ENCODE measurements around the gene IGFBP6. TPM values are rescaled to one million over a fixed set of nuclear protein-coding genes. Genes with fewer than 3 reads are reported as not detected.
A peak's percentile ranks its signal among the peaks of the same experiment; 100 is the strongest.

Gene IGFBP6
- total RNA-seq, 2 experiments from 2014 or later: 1.3 to 2.4 TPM

GRCh38 chr12:53074283-53074998 is 23.0 kb upstream of the IGFBP6 start:
- H3K27me3 Mint-ChIP-seq: no peaks in the 10 kb centered on the region
- ChIA-PET POLR2A (no interaction called here), CTCF (interaction anchor here (14.8 to 15.8 kb wide), 2 partner anchors 9 to 26 kb away, joined by 155 to 277 read pairs; partner anchors contain the start of genes IGFBP6 and SOAT2)
- ATAC-seq (no peak), DNase-seq (no peak)
- no peak overlapping the region for H3K27ac Mint-ChIP-seq
- intact Hi-C loops (cut with DNase I, micrococcal nuclease): no loop called here
- H3K36me3 Mint-ChIP-seq (ENCODE audit: low read depth): peaks cover 27% of the 10 kb centered on the region
- no peaks in the 10 kb centered on the region for H3K9me3 Mint-ChIP-seq (ENCODE audit: low read depth)
- peaks cover 16% of the 10 kb centered on the region for H3K4me1 Mint-ChIP-seq
- H3K4me3 Mint-ChIP-seq: no peak overlapping the region

- Mint-ChIP-seq H3K9me3 (ENCODE audit: low read depth) (no peaks in the 10 kb centered on the region), H3K4me3 (no peak overlapping the region), H3K36me3 (ENCODE audit: low read depth) (peaks cover 23% of the 10 kb centered on the region), H3K27me3 (no peaks in the 10 kb centered on the region), H3K27ac (no peak overlapping the region), H3K4me1 (peaks cover 20% of the 10 kb centered on the region)
- ChIA-PET POLR2A (no interaction called here), CTCF (interaction anchor here (0.9 to 14.8 kb wide), 3 partner anchors 10 to 28 kb away, joined by 4 to 155 read pairs (median 46); partner anchors contain the start of gene IGFBP6)
- DNase-seq (no peak), ATAC-seq (no peak)
- intact Hi-C loops (cut with DNase I, micrococcal nuclease): no loop called here
These were observed 22.5 kb upstream of the IGFBP6 start for GRCh38 chr12:53074999-53075370.

GRCh38 chr12:53076461-53076860 is 21.0 kb upstream of the IGFBP6 start:
- ATAC-seq (no peak), DNase-seq (no peak)
- H3K27me3 Mint-ChIP-seq: no peaks in the 10 kb centered on the region
- H3K36me3 Mint-ChIP-seq (ENCODE audit: low read depth): peaks cover 23% of the 10 kb centered on the region
- POLR2A ChIA-PET: no interaction called here
- no peaks in the 10 kb centered on the region for H3K9me3 Mint-ChIP-seq (ENCODE audit: low read depth)
- CTCF ChIA-PET: interaction anchor here (0.7 to 14.8 kb wide), 6 partner anchors 9 to 245 kb away, joined by 3 to 155 read pairs (median 19); partner anchors contain the start of genes AAAS, IGFBP6 and SOAT2
- H3K4me3 Mint-ChIP-seq: no peak overlapping the region
- H3K4me1 Mint-ChIP-seq: peaks cover 27% of the 10 kb centered on the region
- no peak overlapping the region for H3K27ac Mint-ChIP-seq
- intact Hi-C loops (cut with DNase I, micrococcal nuclease): no loop called here

GRCh38 chr12:53077030-53077429 is 20.4 kb upstream of the IGFBP6 start:
- CTCF ChIA-PET: interaction anchor here (0.8 to 14.8 kb wide), 5 partner anchors 12 to 244 kb away, joined by 4 to 155 read pairs (median 33); partner anchors contain the start of genes AAAS, IGFBP6 and SOAT2
- Mint-ChIP-seq H3K4me1 (peaks cover 27% of the 10 kb centered on the region), H3K36me3 (ENCODE audit: low read depth) (peaks cover 23% of the 10 kb centered on the region), H3K9me3 (ENCODE audit: low read depth) (no peaks in the 10 kb centered on the region), H3K27me3 (no peaks in the 10 kb centered on the region), H3K27ac (no peak overlapping the region), H3K4me3 (peak overlapping the region; percentile 80)
- intact Hi-C loops (cut with DNase I, micrococcal nuclease): no loop called here
- DNase-seq (no peak), ATAC-seq (no peak)
- POLR2A ChIA-PET: interaction anchor here (0.6 kb wide), 2 partner anchors 245 to 1054 kb away, joined by 3 to 7 read pairs; no protein-coding TSS in a partner anchor

- DNase-seq: peak; percentile 71
- intact Hi-C loops (cut with DNase I, micrococcal nuclease): loop anchor here (1.0 to 2.0 kb wide), 9 partner anchors 20 to 243 kb away; partner anchors contain the start of genes CSAD (in 2 of the 2), EIF4B (in 2 of the 2), ZNF740 (in 2 of the 2) and AAAS (in 1 of the 2)
- peak; percentile 20 for ATAC-seq
- ChIA-PET POLR2A (interaction anchor here (0.6 to 3.5 kb wide), 8 partner anchors 12 to 422 kb away, joined by 3 to 13 read pairs (median 6); partner anchors contain the start of genes EIF4B, IGFBP6, PFDN5 and SOAT2), CTCF (interaction anchor here (0.6 to 14.8 kb wide), 15 partner anchors 14 to 431 kb away, joined by 3 to 155 read pairs (median 4); partner anchors contain the start of genes EIF4B, ESPL1, IGFBP6 and SOAT2)
- Mint-ChIP-seq H3K4me1 (peaks cover 35% of the 10 kb centered on the region), H3K27me3 (no peaks in the 10 kb centered on the region), H3K27ac (peak overlapping the region; percentile 74), H3K9me3 (ENCODE audit: low read depth) (no peaks in the 10 kb centered on the region), H3K4me3 (peak overlapping the region; percentile 80), H3K36me3 (ENCODE audit: low read depth) (peaks cover 19% of the 10 kb centered on the region)
These were observed 18.8 kb upstream of the IGFBP6 start for GRCh38 chr12:53078425-53079225.

GRCh38 chr12:53079226-53080117 is 18.0 kb upstream of the IGFBP6 start, which contains the start of gene SPRYD3:
TSS of gene SPRYD3 (minus strand) at chr12:53079390. CDS start at chr12:53079333, 57 bp downstream.
- peak within 1 kb of the TSS; percentile 80 for H3K4me3 Mint-ChIP-seq
- ChIA-PET POLR2A (interaction anchor here (0.5 to 3.5 kb wide), 11 partner anchors 13 to 421 kb away, joined by 3 to 13 read pairs (median 5); partner anchors contain the start of genes EIF4B, IGFBP6, PFDN5 and SOAT2), CTCF (interaction anchor here (0.6 to 14.8 kb wide), 17 partner anchors 14 to 430 kb away, joined by 3 to 155 read pairs (median 4); partner anchors contain the start of genes EIF4B, ESPL1, IGFBP6 and SOAT2)
- H3K27ac Mint-ChIP-seq: peak within 1 kb of the TSS; percentile 74
- H3K36me3 Mint-ChIP-seq (ENCODE audit: low read depth): peaks cover 12% of the 10 kb centered on the region
- H3K27me3 Mint-ChIP-seq: no peaks in the 10 kb centered on the region
- peak; percentile 98 for ATAC-seq
- intact Hi-C loops (cut with DNase I, micrococcal nuclease): loop anchor here (1.0 to 2.0 kb wide), 9 partner anchors 19 to 242 kb away; partner anchors contain the start of genes CSAD (in 2 of the 2), EIF4B (in 2 of the 2), ZNF740 (in 2 of the 2) and AAAS (in 1 of the 2)
- H3K4me1 Mint-ChIP-seq: peaks cover 33% of the 10 kb centered on the region
- DNase-seq: peak; percentile 98
- no peaks in the 10 kb centered on the region for H3K9me3 Mint-ChIP-seq (ENCODE audit: low read depth)

GRCh38 chr12:53082637-53083175 is 14.8 kb upstream of the IGFBP6 start:
- POLR2A ChIA-PET: no interaction called here
- CTCF ChIA-PET: interaction anchor here (0.8 to 14.8 kb wide), 2 partner anchors 15 to 18 kb away, joined by 3 to 155 read pairs; partner anchors contain the start of gene IGFBP6
- Mint-ChIP-seq H3K4me1 (peaks cover 23% of the 10 kb centered on the region), H3K27me3 (no peaks in the 10 kb centered on the region), H3K9me3 (ENCODE audit: low read depth) (no peaks in the 10 kb centered on the region), H3K27ac (no peak overlapping the region), H3K36me3 (ENCODE audit: low read depth) (no peaks in the 10 kb centered on the region), H3K4me3 (no peak overlapping the region)
- intact Hi-C loops (cut with DNase I, micrococcal nuclease): no loop called here
- ATAC-seq (peak; percentile 10), DNase-seq (no peak)

- no peaks in the 10 kb centered on the region for H3K36me3 Mint-ChIP-seq (ENCODE audit: low read depth)
- H3K4me1 Mint-ChIP-seq: peaks cover 8% of the 10 kb centered on the region
- DNase-seq (no peak), ATAC-seq (no peak)
- POLR2A ChIA-PET: no interaction called here
- no peak overlapping the region for H3K4me3 Mint-ChIP-seq
- CTCF ChIA-PET: interaction anchor here (0.6 to 14.8 kb wide), 7 partner anchors 9 to 48 kb away, joined by 3 to 155 read pairs (median 4); partner anchors contain the start of gene SOAT2
- no peaks in the 10 kb centered on the region for H3K9me3 Mint-ChIP-seq (ENCODE audit: low read depth)
- H3K27me3 Mint-ChIP-seq: no peaks in the 10 kb centered on the region
- intact Hi-C loops (cut with DNase I, micrococcal nuclease): no loop called here
- H3K27ac Mint-ChIP-seq: no peak overlapping the region
These were observed 11.1 kb upstream of the IGFBP6 start for GRCh38 chr12:53086361-53086760.

- ATAC-seq (no peak), DNase-seq (no peak)
- Mint-ChIP-seq H3K36me3 (ENCODE audit: low read depth) (no peaks in the 10 kb centered on the region), H3K9me3 (ENCODE audit: low read depth) (no peaks in the 10 kb centered on the region), H3K27me3 (peaks cover 2% of the 10 kb centered on the region), H3K4me1 (no peaks in the 10 kb centered on the region), H3K4me3 (no peak overlapping the region), H3K27ac (no peak overlapping the region)
- CTCF ChIA-PET: interaction anchor here (1.0 to 1.3 kb wide), 2 partner anchors 13 to 24 kb away, joined by 4 to 8 read pairs; partner anchors contain the start of gene SOAT2
- intact Hi-C loops (cut with DNase I, micrococcal nuclease): no loop called here
- POLR2A ChIA-PET: interaction anchor here (0.8 kb wide), 1 partner anchor 28 kb away, joined by 4 read pairs; no protein-coding TSS in a partner anchor
These were observed 7.4 kb upstream of the IGFBP6 start for GRCh38 chr12:53090105-53090504.

GRCh38 chr12:53090554-53090953 is 6.9 kb upstream of the IGFBP6 start:
- CTCF ChIA-PET: interaction anchor here (1.0 to 1.3 kb wide), 2 partner anchors 12 to 24 kb away, joined by 4 to 8 read pairs; partner anchors contain the start of gene SOAT2
- no peak for ATAC-seq
- H3K4me1 Mint-ChIP-seq: no peaks in the 10 kb centered on the region
- no peaks in the 10 kb centered on the region for H3K36me3 Mint-ChIP-seq (ENCODE audit: low read depth)
- no peak overlapping the region for H3K4me3 Mint-ChIP-seq
- H3K9me3 Mint-ChIP-seq (ENCODE audit: low read depth): no peaks in the 10 kb centered on the region
- H3K27ac Mint-ChIP-seq: no peak overlapping the region
- POLR2A ChIA-PET: interaction anchor here (0.8 kb wide), 1 partner anchor 29 kb away, joined by 4 read pairs; no protein-coding TSS in a partner anchor
- DNase-seq: no peak
- intact Hi-C loops (cut with DNase I, micrococcal nuclease): no loop called here
- peaks cover 2% of the 10 kb centered on the region for H3K27me3 Mint-ChIP-seq
